ENCODE results near the gene DIDO1.

GRCh38 chr20:62885896-62886708 is 40.2 kb downstream of the DIDO1 start:
- TF ChIP-seq CTCF (conservative IDR thresholded peaks at IDR 0.05; ENCODE audit: low read length) (no peak), EZH2phosphoT487 (IDR thresholded peaks at IDR 0.05; ENCODE audit: borderline replicate concordance, low read depth, low read length) (no peak)
